Sigmoid colon (tissue), 7 donors: ENCODE data around the gene KLHL13. TPM values are rescaled to one million over a fixed set of nuclear protein-coding genes. Genes with fewer than 3 reads are reported as not detected.
A peak's percentile ranks its signal among the peaks of the same experiment; 100 is the strongest.

Source experiments
- DNase-seq: peaks from one replicate; pipeline ENCODE4 v3.0.0-alpha.2; 2019
- H3K27ac ChIP-seq, 4 donors: fragments of 200-600 bp; sonication (generic); one replicate each; pipeline ENCODE4 v1.5.1; 2016 to 2019; ENCODE audit warnings: mild to moderate bottlenecking in 1 of 4
- H3K27me3 ChIP-seq, 3 donors: fragments of 200-600 bp; sonication (generic); one replicate each; pipeline ENCODE4 v1.5.1; 2019; ENCODE audit warnings: mild to moderate bottlenecking in 1 of 3
- H3K36me3 ChIP-seq, 4 donors: fragments of 200-600 bp; sonication (generic); one replicate each; pipeline ENCODE4 v1.5.1; 2016 to 2019
- H3K4me1 ChIP-seq, 4 donors: fragments of 200-600 bp; sonication (generic); one replicate each; pipeline ENCODE4 v1.5.1; 2017 to 2019
- H3K4me3 ChIP-seq, 4 donors: fragments of 200-600 bp; sonication (generic); one replicate each; pipeline ENCODE4 v1.5.1; 2017 to 2019; ENCODE audit warnings: mild to moderate bottlenecking in 2 of 4, moderate library complexity in 1 of 4
- H3K9me3 ChIP-seq, 4 donors: fragments of 200-600 bp in 3 of 4; sonication (generic) in 3 of 4; one replicate each; pipeline versions ENCODE4 v1.5.1 to v1.6.1; 2013 to 2019
- EP300 ChIP-seq, 4 donors: sonication (generic); formaldehyde crosslinking; IDR thresholded peaks; one replicate each; pipeline ENCODE4 v1.6.1; 2017; ENCODE audit warnings: antibody characterized with exemption in 4 of 4
- POLR2A ChIP-seq, 2 donors: fragments of 450-650 bp; IDR thresholded peaks; one replicate each; pipeline ENCODE4 v1.6.1; 2016; ENCODE audit warnings: antibody characterized with exemption in 2 of 2, mild to moderate bottlenecking in 2 of 2, moderate library complexity in 2 of 2
- POLR2AphosphoS5 ChIP-seq, 4 donors: sonication (generic); formaldehyde crosslinking; IDR thresholded peaks; one replicate each; pipeline ENCODE4 v1.6.1; 2017; ENCODE audit warnings: antibody characterized with exemption in 4 of 4
- WGBS, 2 donors: extraction: QIAGEN DNeasy Blood & Tissue Kit; methylation state at CpG; one replicate each; pipeline ENCODE4 v1.1.7; 2013; 5-methylcytosine and 5-hydroxymethylcytosine counted together
- intact Hi-C: fragments of 100-400 bp; cut with DNase I; formaldehyde crosslinking; loops from one replicate; pipeline ENCODE4 v1.15.1; 2023
- polyA plus RNA-seq, 3 donors: library from polyadenylated mRNA; stranded (reverse); fragments of 200-250 nt; gene quantifications; one replicate each; pipeline ENCODE4 v1.2.3, GENCODE V29; 2013
- total RNA-seq, 4 donors: library from RNA; depleted of rRNA; stranded (reverse); fragments of >200 nt; gene quantifications; one replicate each; pipeline ENCODE4 v1.1.0, GENCODE V29; 2016
- TF ChIP-seq, protein P1 (sequence below), 4 experiments: fragments of 450-650 bp in 3 of 4; fragments of 200-600 bp in 1 of 4; IDR thresholded peaks; one replicate each; pipeline ENCODE4 v1.5.1; 2016 to 2019; ENCODE audit warnings: antibody characterized with exemption in 4 of 4, mild to moderate bottlenecking in 3 of 4, moderate library complexity in 2 of 4
- donor health status: healthy with polysubstance abuse.
- donor health status: Bipolar disorder and iron deficiency.
- donor health status: healthy.

KLHL13 gene
- total and polyA plus RNA-seq, 7 donors: 1.2 to 12.9 (median 8.9) TPM

DNA sequence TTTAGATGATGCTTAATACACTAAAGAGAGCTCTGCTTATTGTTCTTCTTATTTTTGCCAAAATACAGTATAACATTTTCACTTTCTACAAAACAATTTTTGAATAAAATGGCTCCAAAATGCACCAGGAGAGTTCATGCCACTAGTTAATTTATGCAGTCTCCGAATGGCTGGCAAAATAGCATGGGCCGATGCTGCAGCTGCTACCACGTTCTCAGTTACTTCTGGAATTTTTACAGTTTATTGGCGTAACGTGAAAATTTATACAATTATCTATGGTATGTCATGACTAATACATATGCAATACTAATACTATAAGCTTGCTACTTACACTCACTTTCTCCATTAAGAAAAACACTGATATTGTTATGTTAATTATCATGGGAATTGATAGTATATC lies 16.5 kb downstream of the KLHL13 start:
- Histone ChIP-seq H3K27ac (no peak overlapping the region), H3K9me3 (no peaks in the 10 kb centered on the region), H3K27me3 (no peaks in the 10 kb centered on the region), H3K36me3 (no peaks in the 10 kb centered on the region), H3K4me1 (no peaks in the 10 kb centered on the region), H3K4me3 (no peak overlapping the region)
- 87 to 95% methylated on average over 5 of the region's 5 CpGs for WGBS, 2 donors
- intact Hi-C loops: no loop called here
- DNase-seq: no peak
- TF ChIP-seq POLR2AphosphoS5 (IDR thresholded peaks at IDR 0.05) (no peak), EP300 (IDR thresholded peaks at IDR 0.05) (no peak)
- TF ChIP-seq, protein P1, sequence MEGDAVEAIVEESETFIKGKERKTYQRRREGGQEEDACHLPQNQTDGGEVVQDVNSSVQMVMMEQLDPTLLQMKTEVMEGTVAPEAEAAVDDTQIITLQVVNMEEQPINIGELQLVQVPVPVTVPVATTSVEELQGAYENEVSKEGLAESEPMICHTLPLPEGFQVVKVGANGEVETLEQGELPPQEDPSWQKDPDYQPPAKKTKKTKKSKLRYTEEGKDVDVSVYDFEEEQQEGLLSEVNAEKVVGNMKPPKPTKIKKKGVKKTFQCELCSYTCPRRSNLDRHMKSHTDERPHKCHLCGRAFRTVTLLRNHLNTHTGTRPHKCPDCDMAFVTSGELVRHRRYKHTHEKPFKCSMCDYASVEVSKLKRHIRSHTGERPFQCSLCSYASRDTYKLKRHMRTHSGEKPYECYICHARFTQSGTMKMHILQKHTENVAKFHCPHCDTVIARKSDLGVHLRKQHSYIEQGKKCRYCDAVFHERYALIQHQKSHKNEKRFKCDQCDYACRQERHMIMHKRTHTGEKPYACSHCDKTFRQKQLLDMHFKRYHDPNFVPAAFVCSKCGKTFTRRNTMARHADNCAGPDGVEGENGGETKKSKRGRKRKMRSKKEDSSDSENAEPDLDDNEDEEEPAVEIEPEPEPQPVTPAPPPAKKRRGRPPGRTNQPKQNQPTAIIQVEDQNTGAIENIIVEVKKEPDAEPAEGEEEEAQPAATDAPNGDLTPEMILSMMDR (IDR thresholded peaks at IDR 0.05): no peak

DNA sequence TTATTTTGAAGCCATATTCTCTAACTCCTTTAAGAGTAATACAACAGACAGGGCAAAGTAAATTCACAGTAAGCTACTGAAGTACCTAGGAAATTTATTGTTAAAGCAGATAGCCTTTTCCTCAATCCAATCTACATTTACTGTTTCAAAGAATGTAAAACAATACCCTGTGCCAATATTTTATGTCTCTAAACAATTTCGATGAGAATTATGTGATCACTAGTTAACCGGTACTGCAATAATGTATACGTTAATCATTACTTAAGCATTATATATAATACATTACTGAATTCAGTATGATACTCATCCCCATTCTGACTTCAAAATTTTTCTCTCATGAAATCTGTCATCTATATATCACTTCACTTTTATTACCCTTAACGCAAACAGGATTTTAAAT lies 28.5 kb downstream of the KLHL13 start:
- Histone ChIP-seq H3K4me1 (no peaks in the 10 kb centered on the region), H3K4me3 (no peak overlapping the region), H3K9me3 (no peaks in the 10 kb centered on the region), H3K36me3 (no peaks in the 10 kb centered on the region), H3K27me3 (no peaks in the 10 kb centered on the region), H3K27ac (no peak overlapping the region)
- 18 to 67% methylated on average over 4 of the region's 4 CpGs for WGBS, 2 donors
- TF ChIP-seq POLR2AphosphoS5 (IDR thresholded peaks at IDR 0.05): no peak
- no peak for TF ChIP-seq EP300 (IDR thresholded peaks at IDR 0.05)
- TF ChIP-seq, protein P1 (IDR thresholded peaks at IDR 0.05): no peak
- TF ChIP-seq POLR2A (IDR thresholded peaks at IDR 0.05): no peak
- intact Hi-C loops: no loop called here
- DNase-seq: no peak

DNA sequence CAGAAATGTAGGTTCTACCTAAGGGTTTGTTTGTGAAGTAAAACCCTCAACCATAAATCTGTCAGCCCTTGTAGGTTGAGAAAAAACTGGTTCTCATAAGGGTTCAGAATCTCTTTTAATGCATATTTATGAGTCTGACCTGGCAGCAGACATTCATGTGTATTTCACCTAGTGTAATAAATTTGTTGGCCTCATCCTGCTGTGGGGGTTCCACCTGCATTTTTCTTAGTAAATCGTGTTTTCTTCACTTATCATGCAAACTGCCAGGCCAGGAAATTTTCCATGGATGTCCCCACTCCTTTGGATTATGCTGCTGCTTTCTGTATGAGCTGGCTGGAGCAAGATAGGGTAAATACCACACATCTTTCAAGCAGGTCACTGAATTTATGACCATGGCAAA lies 42.4 kb downstream of the KLHL13 start:
- Histone ChIP-seq H3K36me3 (no peaks in the 10 kb centered on the region), H3K9me3 (no peaks in the 10 kb centered on the region), H3K4me3 (no peak overlapping the region), H3K27ac (peak overlapping the region in 2 of 4 donors; percentile 6 to 15), H3K4me1 (peaks cover 0 to 21% (median 9%) of the 10 kb centered on the region in 4 donors), H3K27me3 (no peaks in the 10 kb centered on the region)
- DNase-seq: no peak
- no peak for TF ChIP-seq POLR2AphosphoS5 (IDR thresholded peaks at IDR 0.05)
- TF ChIP-seq EP300 (IDR thresholded peaks at IDR 0.05): no peak
- no peak for TF ChIP-seq POLR2A (IDR thresholded peaks at IDR 0.05)
- TF ChIP-seq, protein P1 (IDR thresholded peaks at IDR 0.05): no peak
- intact Hi-C loops: no loop called here
- 5 to 34% methylated on average over 1 of the region's 1 CpG for WGBS, 2 donors

DNA sequence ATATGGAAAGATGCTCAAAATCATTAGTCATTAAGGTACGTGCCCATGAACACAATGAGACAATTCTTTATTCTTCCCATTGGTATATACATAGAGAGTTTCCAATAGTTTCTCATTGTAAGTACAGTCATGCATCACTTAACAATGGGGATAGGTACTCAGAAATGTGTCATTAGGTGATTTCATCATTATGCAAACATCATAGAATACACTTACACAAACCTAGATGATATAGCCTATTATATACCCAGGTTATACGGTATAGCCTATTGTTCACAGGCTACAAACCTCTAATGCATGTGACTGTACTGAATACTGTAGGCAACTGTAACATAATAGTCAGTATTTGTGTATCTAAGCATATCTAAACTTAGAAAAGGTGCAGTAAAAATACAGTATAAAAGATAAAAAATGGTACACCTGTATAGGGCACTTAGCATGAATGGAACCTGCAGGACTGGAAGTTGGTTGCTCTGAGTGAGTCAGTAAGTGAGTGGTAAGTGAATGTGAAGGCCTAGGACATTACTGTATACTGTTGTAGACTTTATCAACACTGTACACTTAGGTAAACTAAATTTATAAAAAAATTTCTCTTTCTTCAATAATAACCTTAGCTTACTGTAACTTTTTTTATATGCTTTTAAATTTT lies 49.6 kb downstream of the KLHL13 start:
- Histone ChIP-seq H3K36me3 (no peaks in the 10 kb centered on the region), H3K9me3 (no peaks in the 10 kb centered on the region), H3K4me1 (peaks cover 0 to 3% (median 0%) of the 10 kb centered on the region in 4 donors), H3K27ac (no peak overlapping the region), H3K4me3 (no peak overlapping the region), H3K27me3 (no peaks in the 10 kb centered on the region)
- DNase-seq: no peak
- WGBS, 2 donors: 41 to 79% methylated on average over 2 of the region's 2 CpGs
- intact Hi-C loops: no loop called here
- TF ChIP-seq POLR2A (IDR thresholded peaks at IDR 0.05): no peak
- TF ChIP-seq POLR2AphosphoS5 (IDR thresholded peaks at IDR 0.05): no peak
- no peak for TF ChIP-seq EP300 (IDR thresholded peaks at IDR 0.05)

DNA sequence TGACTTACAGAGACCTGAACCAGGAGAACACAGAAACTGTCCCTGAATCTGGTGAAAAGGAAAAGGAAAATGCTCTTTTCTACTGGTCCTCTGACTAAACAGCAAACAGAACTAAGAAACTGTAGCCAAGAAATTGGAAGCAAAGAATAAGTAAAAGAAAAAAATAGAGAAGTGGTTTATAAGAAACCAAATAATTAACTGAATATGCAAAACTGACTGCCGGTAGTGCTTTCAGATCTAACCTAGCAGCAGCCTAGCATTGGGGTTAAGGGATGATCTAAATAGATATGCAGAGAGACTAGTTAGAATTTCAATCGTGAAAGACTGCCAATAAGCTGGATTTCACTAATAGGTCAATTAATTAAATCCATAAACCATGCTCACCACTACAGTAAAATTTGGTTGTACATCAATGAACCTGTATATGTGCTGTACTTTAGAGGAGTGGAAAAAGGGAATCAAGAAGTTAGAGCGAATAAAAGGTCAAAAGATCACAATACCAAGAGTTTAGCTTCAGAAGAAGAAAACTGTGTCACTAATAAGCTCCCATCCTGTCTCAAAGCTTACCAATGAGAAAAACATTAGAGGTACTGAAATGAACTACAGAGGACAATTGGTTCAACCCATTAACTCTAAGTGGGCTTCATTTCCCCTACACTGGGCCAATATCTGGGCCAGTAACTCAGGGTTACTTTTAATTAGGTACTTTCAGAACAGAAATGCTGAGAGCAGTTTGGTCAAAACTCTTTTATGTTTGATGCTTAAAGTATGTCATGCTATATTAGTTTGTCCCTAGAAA lies 53.6 kb downstream of the KLHL13 start:
- Histone ChIP-seq H3K4me3 (no peak overlapping the region), H3K27ac (no peak overlapping the region), H3K9me3 (no peaks in the 10 kb centered on the region), H3K36me3 (no peaks in the 10 kb centered on the region), H3K27me3 (no peaks in the 10 kb centered on the region), H3K4me1 (peaks cover 0 to 3% (median 0%) of the 10 kb centered on the region in 4 donors)
- intact Hi-C loops: no loop called here
- no peak for TF ChIP-seq EP300 (IDR thresholded peaks at IDR 0.05)
- no peak for TF ChIP-seq POLR2A (IDR thresholded peaks at IDR 0.05)
- TF ChIP-seq, protein P1 (IDR thresholded peaks at IDR 0.05): no peak
- no peak for TF ChIP-seq POLR2AphosphoS5 (IDR thresholded peaks at IDR 0.05)
- DNase-seq: no peak
- WGBS, 2 donors: 73 to 88% methylated on average over 3 of the region's 3 CpGs
